ENCODE data around the gene MYO1G. TPM values are rescaled to one million over a fixed set of nuclear protein-coding genes. Genes with fewer than 3 reads are reported as not detected.
A peak's percentile ranks its signal among the peaks of the same experiment; 100 is the strongest.

Gene MYO1G
- total RNA-seq, 1 donor from 2014 or later: 0.77 TPM

DNA sequence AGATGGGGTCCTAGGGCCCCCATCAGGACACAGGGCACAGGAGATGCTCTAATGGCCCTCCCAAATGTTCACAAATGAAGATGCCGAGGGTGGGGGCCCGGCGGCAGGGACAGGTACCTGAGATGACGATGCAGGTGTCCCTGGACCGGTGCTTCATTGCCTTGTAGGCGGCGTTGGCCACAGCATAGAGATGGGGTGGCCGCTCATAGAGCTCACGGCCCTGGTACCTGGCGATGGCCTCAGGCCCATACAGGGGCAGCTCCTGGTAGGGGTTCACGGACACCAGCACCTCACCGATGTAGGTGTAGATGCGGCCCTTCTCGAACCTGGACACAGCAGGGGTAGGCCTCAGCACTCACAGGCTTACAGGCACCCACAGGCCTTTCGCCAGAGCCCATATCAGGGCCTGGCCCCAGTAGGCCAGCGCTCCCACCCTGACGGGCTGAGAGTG lies 2.0 kb downstream of the MYO1G start:
- Histone ChIP-seq H3K9me3 (replicated peaks) (no peaks in the 10 kb centered on the region), H3K4me3 (no peak overlapping the region), H3K36me3 (no peaks in the 10 kb centered on the region), H3K27ac (replicated peaks) (no peak overlapping the region), H3K4me1 (peaks cover 14% of the 10 kb centered on the region), H3K27me3 (ENCODE audit: low read depth) (no peaks in the 10 kb centered on the region)
- intact Hi-C loops (cut with micrococcal nuclease): no loop called here
- DNase-seq: no peak
- TF ChIP-seq, protein P1, sequence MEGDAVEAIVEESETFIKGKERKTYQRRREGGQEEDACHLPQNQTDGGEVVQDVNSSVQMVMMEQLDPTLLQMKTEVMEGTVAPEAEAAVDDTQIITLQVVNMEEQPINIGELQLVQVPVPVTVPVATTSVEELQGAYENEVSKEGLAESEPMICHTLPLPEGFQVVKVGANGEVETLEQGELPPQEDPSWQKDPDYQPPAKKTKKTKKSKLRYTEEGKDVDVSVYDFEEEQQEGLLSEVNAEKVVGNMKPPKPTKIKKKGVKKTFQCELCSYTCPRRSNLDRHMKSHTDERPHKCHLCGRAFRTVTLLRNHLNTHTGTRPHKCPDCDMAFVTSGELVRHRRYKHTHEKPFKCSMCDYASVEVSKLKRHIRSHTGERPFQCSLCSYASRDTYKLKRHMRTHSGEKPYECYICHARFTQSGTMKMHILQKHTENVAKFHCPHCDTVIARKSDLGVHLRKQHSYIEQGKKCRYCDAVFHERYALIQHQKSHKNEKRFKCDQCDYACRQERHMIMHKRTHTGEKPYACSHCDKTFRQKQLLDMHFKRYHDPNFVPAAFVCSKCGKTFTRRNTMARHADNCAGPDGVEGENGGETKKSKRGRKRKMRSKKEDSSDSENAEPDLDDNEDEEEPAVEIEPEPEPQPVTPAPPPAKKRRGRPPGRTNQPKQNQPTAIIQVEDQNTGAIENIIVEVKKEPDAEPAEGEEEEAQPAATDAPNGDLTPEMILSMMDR (IDR thresholded peaks at IDR 0.05; ENCODE audit: borderline replicate concordance): no peak

DNA sequence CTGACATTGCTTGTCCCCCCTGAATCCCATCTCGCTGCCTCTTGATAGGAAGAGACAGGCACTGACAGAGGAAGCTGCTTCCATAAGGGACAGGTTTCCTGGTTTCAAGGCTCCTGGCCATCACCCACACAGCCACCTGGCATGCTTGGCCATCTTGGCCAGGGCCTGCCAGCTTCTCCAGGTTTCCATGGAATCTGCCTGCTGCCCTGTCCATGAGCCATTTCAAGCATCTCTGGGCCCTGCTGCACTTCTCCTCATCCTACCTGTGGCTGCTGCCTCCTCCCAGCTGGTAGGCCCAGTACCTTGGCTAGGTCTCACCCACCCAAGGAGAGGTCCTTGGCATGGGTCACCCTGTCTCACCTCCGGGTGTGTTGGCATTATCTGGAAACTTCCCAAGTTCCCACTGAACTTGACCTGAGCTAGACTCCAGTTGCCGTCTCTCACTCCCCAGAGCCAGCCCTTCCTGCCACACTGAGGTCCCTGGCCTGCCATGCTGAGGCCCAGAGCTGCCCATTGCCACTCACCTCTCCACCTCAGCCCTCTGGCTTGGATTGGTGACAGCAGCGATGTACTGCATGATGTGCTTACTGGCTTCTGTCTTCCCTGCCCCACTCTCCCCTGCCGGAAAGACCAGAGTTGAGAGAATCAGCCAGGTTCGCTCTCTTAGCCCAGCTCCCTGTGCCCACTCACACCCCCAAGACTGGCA lies 2.6 kb downstream of the MYO1G start:
- Histone ChIP-seq H3K27ac (replicated peaks) (no peak overlapping the region), H3K36me3 (no peaks in the 10 kb centered on the region), H3K4me3 (no peak overlapping the region), H3K27me3 (ENCODE audit: low read depth) (no peaks in the 10 kb centered on the region), H3K4me1 (peaks cover 14% of the 10 kb centered on the region), H3K9me3 (replicated peaks) (no peaks in the 10 kb centered on the region)
- DNase-seq: no peak
- TF ChIP-seq, protein P1 (IDR thresholded peaks at IDR 0.05; ENCODE audit: borderline replicate concordance): no peak
- intact Hi-C loops (cut with micrococcal nuclease): no loop called here

DNA sequence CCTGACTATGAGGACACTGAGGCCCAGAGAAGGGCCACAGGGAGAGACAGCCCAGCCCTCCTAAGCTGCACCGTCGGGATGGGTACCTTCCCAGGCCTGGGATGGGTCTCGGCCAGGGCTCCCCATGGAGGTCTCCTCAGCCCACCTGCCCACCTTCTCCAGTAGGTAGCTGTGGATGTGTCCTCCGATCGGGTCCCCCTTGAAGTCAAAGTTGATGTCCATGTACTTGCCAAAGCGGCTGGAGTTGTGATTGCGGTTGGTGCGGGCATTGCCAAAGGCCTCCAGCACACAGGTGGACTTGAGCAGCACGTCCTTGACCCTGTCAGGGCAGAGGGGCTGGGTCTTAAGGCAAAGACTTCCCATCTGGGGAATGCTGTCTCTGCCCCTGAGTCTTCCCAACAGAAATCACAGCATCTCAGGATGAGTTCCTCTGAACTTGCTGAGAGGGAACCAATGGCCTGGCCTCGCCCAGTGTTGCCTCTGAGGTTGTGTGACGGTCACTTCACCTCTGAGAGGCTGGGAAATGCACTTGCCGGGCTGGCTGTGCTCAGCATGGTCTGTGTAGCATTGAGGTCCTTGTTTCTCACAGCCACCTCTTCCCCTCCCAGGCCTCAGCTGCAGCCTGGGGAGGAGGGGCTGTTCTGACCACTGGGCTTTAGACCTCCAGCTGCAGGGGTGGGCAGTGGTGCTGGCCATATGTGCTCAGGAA lies 3.3 kb downstream of the MYO1G start:
- intact Hi-C loops (cut with micrococcal nuclease): no loop called here

DNA sequence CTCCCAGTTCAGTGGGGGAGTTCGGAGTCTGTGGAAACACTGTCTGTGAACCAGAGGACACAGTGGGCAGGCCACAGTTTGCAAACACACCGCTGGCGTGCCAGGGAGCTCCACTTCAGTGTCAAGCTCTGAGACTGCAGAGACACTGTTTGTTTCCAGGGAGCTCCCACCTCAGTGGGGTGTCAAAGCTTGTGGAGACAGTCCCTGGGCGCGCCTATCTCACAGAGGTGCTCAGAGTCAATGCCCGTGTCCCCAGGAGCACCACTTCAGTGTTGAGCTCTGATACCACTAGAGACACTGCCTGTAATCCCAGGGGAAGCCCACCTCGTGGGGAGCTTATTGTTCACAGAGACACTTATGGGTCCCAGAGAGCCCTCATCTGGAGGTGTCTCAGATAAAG lies 4.3 kb downstream of the MYO1G start:
- no peaks in the 10 kb centered on the region for H3K27me3 ChIP-seq (ENCODE audit: low read depth)
- TF ChIP-seq, protein P1 (IDR thresholded peaks at IDR 0.05; ENCODE audit: borderline replicate concordance): no peak
- H3K27ac ChIP-seq (replicated peaks): no peak overlapping the region
- no peaks in the 10 kb centered on the region for H3K36me3 ChIP-seq
- peaks cover 14% of the 10 kb centered on the region for H3K4me1 ChIP-seq
- intact Hi-C loops (cut with micrococcal nuclease): loop anchor here (5.0 kb wide), 1 partner anchor 163 kb away; no protein-coding TSS in a partner anchor
- DNase-seq: no peak
- no peaks in the 10 kb centered on the region for H3K9me3 ChIP-seq (replicated peaks)
- H3K4me3 ChIP-seq: no peak overlapping the region

More for the DNA sequence above, 3.3 kb downstream of the MYO1G start:
- DNase-seq: no peak
- no peaks in the 10 kb centered on the region for H3K27me3 ChIP-seq (ENCODE audit: low read depth)
- no peaks in the 10 kb centered on the region for H3K9me3 ChIP-seq (replicated peaks)
- H3K4me3 ChIP-seq: no peak overlapping the region
- no peak overlapping the region for H3K27ac ChIP-seq (replicated peaks)
- no peaks in the 10 kb centered on the region for H3K36me3 ChIP-seq
- TF ChIP-seq, protein P1 (IDR thresholded peaks at IDR 0.05; ENCODE audit: borderline replicate concordance): no peak
- H3K4me1 ChIP-seq: peaks cover 14% of the 10 kb centered on the region

DNA sequence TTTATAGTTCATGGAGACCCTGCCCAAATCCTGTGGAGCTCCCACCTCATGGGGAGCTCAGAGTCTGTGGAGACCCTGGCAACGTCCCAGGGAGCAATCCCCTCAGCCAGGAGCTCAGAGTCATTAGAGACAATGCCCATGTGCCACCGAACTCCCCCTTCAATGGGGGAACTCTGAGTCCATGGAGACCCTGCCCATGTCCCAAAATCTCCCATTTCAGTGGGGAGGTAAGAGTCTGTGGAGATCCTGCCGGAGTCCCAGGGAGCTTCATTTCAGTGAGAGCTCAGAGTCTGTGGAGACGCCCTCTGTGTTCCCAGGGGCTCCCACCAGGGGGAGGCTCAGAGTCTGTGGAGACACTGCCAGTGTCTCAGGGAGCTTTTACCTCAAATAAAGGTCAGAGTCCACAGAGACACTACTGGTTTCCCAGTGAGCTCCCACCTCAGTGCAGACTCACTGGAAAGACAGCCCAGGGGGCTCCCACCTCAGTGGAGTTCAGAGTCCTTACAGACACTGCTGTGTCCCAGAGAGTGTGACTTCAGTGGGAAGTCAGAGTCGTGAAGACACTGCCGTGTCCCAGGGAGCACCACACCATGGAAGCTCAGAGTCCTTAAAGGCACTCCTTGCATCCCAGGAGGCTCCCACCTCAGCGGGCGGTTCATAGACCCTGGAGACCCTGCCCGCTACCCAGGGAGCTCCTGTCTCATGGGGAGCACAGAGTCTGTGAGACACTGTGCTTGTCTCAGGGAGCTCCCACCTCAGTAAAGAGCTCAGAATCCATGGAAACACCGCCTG lies 5.0 kb downstream of the MYO1G start:
- DNase-seq: peak; percentile 55
- no peaks in the 10 kb centered on the region for H3K27me3 ChIP-seq (ENCODE audit: low read depth)
- H3K9me3 ChIP-seq (replicated peaks): no peaks in the 10 kb centered on the region
- H3K4me1 ChIP-seq: peaks cover 14% of the 10 kb centered on the region
- intact Hi-C loops (cut with micrococcal nuclease): loop anchor here (5.0 kb wide), 1 partner anchor 163 kb away; no protein-coding TSS in a partner anchor
- H3K27ac ChIP-seq (replicated peaks): no peak overlapping the region
- no peaks in the 10 kb centered on the region for H3K36me3 ChIP-seq
- H3K4me3 ChIP-seq: no peak overlapping the region
- TF ChIP-seq, protein P1 (IDR thresholded peaks at IDR 0.05; ENCODE audit: borderline replicate concordance): peak; percentile 78

Data from left ventricle myocardium inferior (tissue), 1 donor.